Testis (tissue), 5 donors: ENCODE results near the gene GLRX5. TPM values are rescaled to one million over a fixed set of nuclear protein-coding genes. Genes with fewer than 3 reads are reported as not detected.

Experiments
- DNase-seq: peaks from one replicate; pipeline ENCODE4 v3.0.0-alpha.2; 2019
- H3K27ac ChIP-seq, 2 donors: fragments of 200-600 bp; sonication (generic); one replicate each; pipeline ENCODE4 v1.5.1; 2019
- H3K27me3 ChIP-seq: fragments of 200-600 bp; sonication (generic); one replicate; pipeline ENCODE4 v1.5.1; 2019
- H3K36me3 ChIP-seq: fragments of 200-600 bp; sonication (generic); one replicate; pipeline ENCODE4 v1.5.1; 2017; ENCODE audit warnings: low read depth; ENCODE audit errors: missing control alignments
- H3K4me1 ChIP-seq: fragments of 200-600 bp; sonication (generic); one replicate; pipeline ENCODE4 v1.5.1; 2019
- H3K4me3 ChIP-seq, 2 donors: fragments of 200-600 bp; sonication (generic); one replicate each; pipeline ENCODE4 v1.5.1; 2017 to 2019
- H3K9me3 ChIP-seq: fragments of 200-600 bp; sonication (generic); one replicate; pipeline ENCODE4 v1.5.1; 2017
- CTCF ChIP-seq, 3 experiments: fragments of 450-650 bp in 2 of 3; fragments of 200-600 bp in 1 of 3; sonication (generic) in 1 of 3; IDR thresholded peaks; one replicate each; pipeline ENCODE4 v1.5.1; 2016 to 2019; ENCODE audit warnings: antibody characterized with exemption in 3 of 3, mild to moderate bottlenecking in 2 of 3, moderate library complexity in 1 of 3
- POLR2A ChIP-seq: fragments of 450-650 bp; IDR thresholded peaks from one replicate; pipeline ENCODE4 v1.6.1; 2017; ENCODE audit warnings: antibody characterized with exemption, mild to moderate bottlenecking, moderate library complexity
- WGBS, 2 donors: methylation state at CpG; one replicate each; pipeline ENCODE4 v1.1.5; 2018; 5-methylcytosine and 5-hydroxymethylcytosine counted together
- intact Hi-C: fragments of 100-400 bp; cut with DNase I; formaldehyde crosslinking; loops from one replicate; pipeline ENCODE4 v1.15.1; 2023; ENCODE audit warnings: low total_unique reads
- long read RNA-seq, 2 donors: transcript quantifications; one replicate each; lab custom pipeline, GENCODE V29; 2026
- polyA plus RNA-seq: library from polyadenylated mRNA; stranded (reverse); fragments of 350-450 nt; fragmentation: Illumina TruSeq; extraction: RNeasy Lipid Tissue Mini Kit (QIAGEN cat#74804); gene quantifications from one replicate; pipeline ENCODE4 v1.2.3, GENCODE V29; 2014; ENCODE audit warnings: low read depth, low replicate concordance; ENCODE audit not compliant: insufficient read depth
- total RNA-seq, 2 donors: library from RNA; depleted of rRNA; stranded (reverse); fragments of >200 nt; gene quantifications; one replicate each; pipeline ENCODE4 v1.2.3, GENCODE V29; 2016

Gene GLRX5
- total RNA-seq (10 to 100 TPM; 83.9 to 95.0 TPM), polyA plus RNA-seq (101 TPM)
- long read RNA-seq, donor 1, transcript GLRX5-201 (2 exons, 1,564 nt): major isoform, 102 of 205 reads
- long read RNA-seq, donor 1, partial matches to known transcripts: 103 of 205 reads
- long read RNA-seq, donor 1, other reads (novel, unspliced or antisense): 0 of 205 reads
- long read RNA-seq, donor 2, transcript GLRX5-201 (2 exons, 1,564 nt): major isoform, 54 of 54 reads
- long read RNA-seq, donor 2, partial matches to known transcripts: 0 of 54 reads
- long read RNA-seq, donor 2, other reads (novel, unspliced or antisense): 0 of 54 reads

GRCh38 chr14:95534299-95535225 is at the start of gene GLRX5:
GLRX5 (plus strand) TSS chr14:95535050; CDS start chr14:95535090, 40 bp downstream.
- Histone ChIP-seq H3K36me3 (no peaks in the 10 kb centered on the region), H3K4me3 (peak within 1 kb of the TSS; percentile 75 to 87), H3K27ac (peak within 1 kb of the TSS; percentile 78 to 86), H3K9me3 (no peaks in the 10 kb centered on the region), H3K4me1 (peaks cover 53% of the 10 kb centered on the region), H3K27me3 (no peaks in the 10 kb centered on the region)
- TF ChIP-seq CTCF (IDR thresholded peaks at IDR 0.05): no peak
- no peak for TF ChIP-seq POLR2A
- WGBS, 2 donors: 0% methylated on average over 45 to 47 of the region's 97 CpGs
- peak; percentile 100 for DNase-seq
- intact Hi-C loops: no loop called here

GRCh38 chr14:95485222-95485819 is 49.5 kb upstream of the GLRX5 start:
- no peak for TF ChIP-seq CTCF (IDR thresholded peaks at IDR 0.05)
- no peak for TF ChIP-seq POLR2A
- 81 to 90% methylated on average over 5 to 7 of the region's 7 CpGs for WGBS, 2 donors
- DNase-seq: no peak
- H3K4me1 ChIP-seq: peaks cover 21% of the 10 kb centered on the region
- intact Hi-C loops: no loop called here
- H3K36me3 ChIP-seq: no peaks in the 10 kb centered on the region
- H3K27me3 ChIP-seq: no peaks in the 10 kb centered on the region
- H3K27ac ChIP-seq: no peak overlapping the region
- no peaks in the 10 kb centered on the region for H3K9me3 ChIP-seq
- H3K4me3 ChIP-seq: no peak overlapping the region

- intact Hi-C loops: no loop called here
- H3K36me3 ChIP-seq: no peaks in the 10 kb centered on the region
- no peak overlapping the region for H3K4me3 ChIP-seq
- no peak for TF ChIP-seq CTCF (IDR thresholded peaks at IDR 0.05)
- TF ChIP-seq POLR2A: no peak
- no peaks in the 10 kb centered on the region for H3K27me3 ChIP-seq
- H3K27ac ChIP-seq: no peak overlapping the region
- WGBS, 2 donors: 87 to 89% methylated on average over 15 of the region's 15 CpGs
- no peak for DNase-seq
- no peaks in the 10 kb centered on the region for H3K9me3 ChIP-seq
- peaks cover 32% of the 10 kb centered on the region for H3K4me1 ChIP-seq
These were observed 47.8 kb upstream of the GLRX5 start for GRCh38 chr14:95486875-95487668.

GRCh38 chr14:95487669-95488084 is 47.2 kb upstream of the GLRX5 start:
- DNase-seq: no peak
- intact Hi-C loops: no loop called here
- no peak for TF ChIP-seq CTCF (IDR thresholded peaks at IDR 0.05)
- TF ChIP-seq POLR2A: no peak
- Histone ChIP-seq H3K27me3 (no peaks in the 10 kb centered on the region), H3K4me3 (no peak overlapping the region), H3K27ac (no peak overlapping the region), H3K4me1 (peaks cover 32% of the 10 kb centered on the region), H3K9me3 (no peaks in the 10 kb centered on the region), H3K36me3 (no peaks in the 10 kb centered on the region)
- 63 to 69% methylated on average over 3 of the region's 3 CpGs for WGBS, 2 donors
